ENCODE measurements around the gene TXK. TPM values are rescaled to one million over a fixed set of nuclear protein-coding genes. Genes with fewer than 3 reads are reported as not detected.

Gene TXK
- total RNA-seq, 2 donors from 2014 or later = 0.35 to 0.44 TPM

DNA sequence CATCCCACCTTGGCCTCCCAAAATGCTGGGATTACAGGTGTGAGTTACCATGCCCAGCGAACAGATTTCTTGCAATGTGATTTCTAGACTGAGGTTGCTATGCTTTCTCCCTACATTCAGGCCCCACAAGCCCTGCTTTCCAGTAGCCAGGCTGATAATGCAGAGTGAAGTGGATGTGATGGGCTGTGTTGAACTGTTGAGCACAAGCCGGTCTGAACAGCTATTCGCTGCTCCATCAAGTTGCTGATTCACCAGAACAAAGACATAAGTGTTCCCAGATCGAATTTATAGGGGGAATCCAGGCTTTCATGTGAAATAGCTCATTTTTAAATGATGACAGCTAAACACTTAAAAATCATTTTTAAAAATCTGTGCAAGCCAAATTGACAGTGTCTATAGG lies 109.5 kb downstream of the TXK start:
- no peaks in the 10 kb centered on the region for H3K9me3 ChIP-seq
- no peaks in the 10 kb centered on the region for H3K4me1 ChIP-seq
- TF ChIP-seq, protein P1, sequence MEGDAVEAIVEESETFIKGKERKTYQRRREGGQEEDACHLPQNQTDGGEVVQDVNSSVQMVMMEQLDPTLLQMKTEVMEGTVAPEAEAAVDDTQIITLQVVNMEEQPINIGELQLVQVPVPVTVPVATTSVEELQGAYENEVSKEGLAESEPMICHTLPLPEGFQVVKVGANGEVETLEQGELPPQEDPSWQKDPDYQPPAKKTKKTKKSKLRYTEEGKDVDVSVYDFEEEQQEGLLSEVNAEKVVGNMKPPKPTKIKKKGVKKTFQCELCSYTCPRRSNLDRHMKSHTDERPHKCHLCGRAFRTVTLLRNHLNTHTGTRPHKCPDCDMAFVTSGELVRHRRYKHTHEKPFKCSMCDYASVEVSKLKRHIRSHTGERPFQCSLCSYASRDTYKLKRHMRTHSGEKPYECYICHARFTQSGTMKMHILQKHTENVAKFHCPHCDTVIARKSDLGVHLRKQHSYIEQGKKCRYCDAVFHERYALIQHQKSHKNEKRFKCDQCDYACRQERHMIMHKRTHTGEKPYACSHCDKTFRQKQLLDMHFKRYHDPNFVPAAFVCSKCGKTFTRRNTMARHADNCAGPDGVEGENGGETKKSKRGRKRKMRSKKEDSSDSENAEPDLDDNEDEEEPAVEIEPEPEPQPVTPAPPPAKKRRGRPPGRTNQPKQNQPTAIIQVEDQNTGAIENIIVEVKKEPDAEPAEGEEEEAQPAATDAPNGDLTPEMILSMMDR (IDR thresholded peaks at IDR 0.05) = no peak
- no peaks in the 10 kb centered on the region for H3K36me3 ChIP-seq
- DNase-seq (ENCODE audit: low spot score) = no peak
- no peaks in the 10 kb centered on the region for H3K27me3 ChIP-seq
- H3K4me3 ChIP-seq = no peak overlapping the region
- H3K27ac ChIP-seq = no peak overlapping the region

DNA sequence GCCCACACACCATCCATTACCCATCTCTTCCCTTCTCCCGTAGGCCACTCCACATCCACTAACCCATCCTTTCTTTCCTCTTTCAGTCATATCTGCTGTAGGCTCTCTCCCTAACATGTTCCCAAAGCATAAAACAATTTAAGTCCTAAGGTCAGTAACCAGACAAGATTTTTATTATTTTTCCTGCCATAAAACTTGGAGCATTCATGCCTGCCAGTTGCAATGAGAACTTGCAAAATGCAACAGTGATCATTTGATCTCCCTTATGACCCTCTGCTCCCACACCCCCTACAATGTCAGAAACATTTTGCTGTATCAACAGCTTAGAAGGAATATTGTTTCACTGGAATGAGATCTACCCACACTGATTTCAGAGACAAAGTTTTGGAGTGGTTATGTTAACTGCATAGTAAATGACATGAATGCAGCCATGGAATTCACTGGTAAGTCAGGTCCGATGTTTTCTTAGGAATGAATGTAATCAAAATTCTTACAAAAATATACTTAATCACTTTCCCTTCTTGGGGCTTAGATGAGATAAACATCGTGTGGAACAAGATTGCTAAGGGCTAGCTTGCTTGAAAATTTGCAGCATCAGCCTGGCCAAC lies 111.8 kb downstream of the TXK start:
- Histone ChIP-seq H3K36me3 (no peaks in the 10 kb centered on the region), H3K9me3 (no peaks in the 10 kb centered on the region), H3K27ac (no peak overlapping the region), H3K27me3 (peaks cover 0 to 4% of the 10 kb centered on the region in 2 donors), H3K4me1 (peaks cover 0 to 3% of the 10 kb centered on the region in 2 donors), H3K4me3 (no peak overlapping the region)
- no peak for DNase-seq (ENCODE audit: low spot score)
- TF ChIP-seq, protein P1 (IDR thresholded peaks at IDR 0.05) = no peak

DNA sequence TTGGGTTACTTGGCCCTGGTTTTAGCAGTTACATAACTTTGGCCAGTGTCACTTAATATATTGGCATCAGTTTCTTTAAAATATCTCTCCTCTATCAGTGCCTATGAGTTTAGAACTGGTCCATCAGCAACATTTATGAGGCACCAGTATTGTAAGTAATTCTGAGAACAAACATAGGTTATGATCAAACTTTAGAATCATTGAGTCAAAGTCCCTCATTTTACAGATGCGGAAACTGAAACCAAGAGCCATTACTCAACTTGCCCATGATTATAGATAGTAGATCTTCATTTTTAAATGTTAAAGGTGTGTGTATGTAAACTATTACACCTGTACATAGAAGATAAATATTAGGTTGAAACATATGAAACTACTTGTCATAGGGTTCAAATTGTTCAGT lies 113.0 kb downstream of the TXK start:
- no peaks in the 10 kb centered on the region for H3K9me3 ChIP-seq
- no peak overlapping the region for H3K4me3 ChIP-seq
- no peaks in the 10 kb centered on the region for H3K36me3 ChIP-seq
- H3K27ac ChIP-seq = no peak overlapping the region
- H3K27me3 ChIP-seq = peaks cover 0 to 4% of the 10 kb centered on the region in 2 donors
- peaks cover 0 to 13% of the 10 kb centered on the region in 2 donors for H3K4me1 ChIP-seq
- TF ChIP-seq, protein P1 (IDR thresholded peaks at IDR 0.05) = no peak
- DNase-seq (ENCODE audit: low spot score) = no peak

DNA sequence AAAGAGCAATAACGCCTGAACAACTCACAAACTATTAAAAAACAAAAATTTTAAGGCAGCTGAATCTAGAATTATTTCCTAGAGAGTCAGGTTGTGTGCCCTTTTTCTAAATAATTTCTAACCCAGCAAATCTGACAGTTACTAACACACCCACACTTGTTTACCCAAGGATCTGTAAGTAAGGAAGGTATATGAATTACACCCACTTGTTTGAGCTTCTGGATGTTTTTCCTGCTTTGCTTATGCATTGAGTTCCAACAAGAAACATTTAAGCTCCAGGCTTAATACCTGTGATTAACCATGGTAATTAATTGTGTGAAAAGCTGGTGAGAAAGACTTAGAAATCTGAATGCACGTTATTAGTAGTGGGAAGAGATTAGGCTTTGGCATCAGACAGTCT lies 115.9 kb downstream of the TXK start:
- no peak for DNase-seq (ENCODE audit: low spot score)
- H3K4me3 ChIP-seq = no peak overlapping the region
- no peaks in the 10 kb centered on the region for H3K9me3 ChIP-seq
- H3K27ac ChIP-seq = no peak overlapping the region
- TF ChIP-seq, protein P1 (IDR thresholded peaks at IDR 0.05) = no peak
- H3K4me1 ChIP-seq = peaks cover 0 to 18% of the 10 kb centered on the region in 2 donors
- peaks cover 0 to 4% of the 10 kb centered on the region in 2 donors for H3K27me3 ChIP-seq
- no peaks in the 10 kb centered on the region for H3K36me3 ChIP-seq

DNA sequence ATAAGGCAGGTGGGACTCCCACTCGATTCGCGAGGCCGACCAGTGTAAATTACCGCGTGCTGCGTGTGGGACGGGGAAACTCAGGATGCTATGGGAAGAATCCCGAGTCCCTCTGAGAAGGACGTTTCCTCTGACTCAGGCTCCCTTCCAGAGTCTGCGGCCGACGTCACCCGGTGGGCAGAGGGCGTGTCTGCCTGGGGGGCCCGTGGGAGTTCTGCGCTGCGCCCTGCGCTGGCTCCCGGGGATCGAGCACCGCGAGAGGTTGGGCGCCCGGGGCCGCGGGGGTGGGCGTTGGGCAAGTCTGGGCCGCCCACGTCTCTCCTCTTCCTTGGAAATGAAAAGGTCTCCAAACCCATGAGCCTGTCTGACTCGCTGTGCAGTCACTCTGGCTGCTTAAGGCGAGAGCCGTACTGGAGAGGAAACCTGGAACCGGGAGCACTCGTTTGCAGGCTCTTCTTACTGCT lies 116.9 kb downstream of the TXK start:
- peaks cover 0 to 4% of the 10 kb centered on the region in 2 donors for H3K27me3 ChIP-seq
- no peak for DNase-seq (ENCODE audit: low spot score)
- no peaks in the 10 kb centered on the region for H3K36me3 ChIP-seq
- TF ChIP-seq, protein P1 (IDR thresholded peaks at IDR 0.05) = no peak
- no peaks in the 10 kb centered on the region for H3K9me3 ChIP-seq
- peak overlapping the region; percentile 63 to 85 for H3K27ac ChIP-seq
- H3K4me3 ChIP-seq = peak overlapping the region; percentile 66 to 68
- H3K4me1 ChIP-seq = peaks cover 0 to 18% of the 10 kb centered on the region in 2 donors

Other genes starting within 250 kb of the TXK start
- gene NFXL1, start 219.7 kb downstream of the TXK start, total RNA-seq = 1 to 10 TPM; 6.2 to 8.3 TPM
- gene CNGA1, start 117.6 kb downstream of the TXK start, total RNA-seq = under 1 TPM in 1 of 2 donors, not detected in 1; 0.24 TPM
- 1 to 10 TPM in 1 of 2 donors, under 1 TPM in 1; 0.63 to 1.4 TPM for gene NIPAL1, start 117.5 kb downstream of the TXK start, total RNA-seq
- gene TEC, start 135.6 kb upstream of the TXK start, total RNA-seq = 1 to 10 TPM; 1.1 to 1.3 TPM
- 100 to 1,000 TPM in 1 of 2 donors, 10 to 100 TPM in 1; 82.1 to 199 TPM for gene SLAIN2, start 207.3 kb upstream of the TXK start, total RNA-seq

Data from right atrium auricular region (tissue), 2 donors.